Astrocyte of the spinal cord (primary cell): Measurements from ENCODE around the gene RNF19B.

ENCODE experiments used
- DNase-seq: peaks from one replicate; pipeline ENCODE4 v3.0.0; 2011; ENCODE audit warnings: low read depth, low spot score
- H3K4me3 ChIP-seq: 2 replicates; pipeline ENCODE4 v1.5.1; 2011; ENCODE audit warnings: low read depth, mild to moderate bottlenecking, low read length, moderate library complexity
- in situ Hi-C: cut with HindIII; loops from 2 replicates; pipeline ENCODE4 v1.10.0; 2017; ENCODE audit warnings: low sequenced_read_pairs
- TF ChIP-seq, protein P1 (sequence below): IDR thresholded peaks from 2 replicates; pipeline ENCODE4 v1.5.1; 2012; ENCODE audit warnings: low read depth, mild to moderate bottlenecking, low read length, inconsistent platforms

Gene RNF19B

DNA sequence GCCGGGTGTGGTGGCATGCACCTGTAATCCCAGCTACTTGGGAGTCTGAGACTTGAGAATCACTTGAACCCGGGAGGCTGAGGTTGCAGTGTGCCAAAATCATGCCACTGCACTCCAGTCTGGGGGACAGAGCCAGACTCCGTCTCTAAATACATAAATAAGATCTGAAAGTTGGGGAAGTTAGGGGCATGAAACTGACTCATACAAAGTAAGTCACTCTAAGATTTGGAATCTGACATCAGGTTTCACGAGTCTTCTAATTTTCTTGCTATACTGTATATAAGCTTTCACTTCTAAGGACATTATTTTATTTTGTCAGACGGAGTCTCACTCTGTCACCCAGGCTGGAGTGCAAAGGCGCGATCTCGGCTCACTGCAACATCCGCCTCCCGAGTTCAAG, 30.1 kb downstream of the RNF19B start:
- in situ Hi-C loops: no loop called here
- TF ChIP-seq, protein P1, sequence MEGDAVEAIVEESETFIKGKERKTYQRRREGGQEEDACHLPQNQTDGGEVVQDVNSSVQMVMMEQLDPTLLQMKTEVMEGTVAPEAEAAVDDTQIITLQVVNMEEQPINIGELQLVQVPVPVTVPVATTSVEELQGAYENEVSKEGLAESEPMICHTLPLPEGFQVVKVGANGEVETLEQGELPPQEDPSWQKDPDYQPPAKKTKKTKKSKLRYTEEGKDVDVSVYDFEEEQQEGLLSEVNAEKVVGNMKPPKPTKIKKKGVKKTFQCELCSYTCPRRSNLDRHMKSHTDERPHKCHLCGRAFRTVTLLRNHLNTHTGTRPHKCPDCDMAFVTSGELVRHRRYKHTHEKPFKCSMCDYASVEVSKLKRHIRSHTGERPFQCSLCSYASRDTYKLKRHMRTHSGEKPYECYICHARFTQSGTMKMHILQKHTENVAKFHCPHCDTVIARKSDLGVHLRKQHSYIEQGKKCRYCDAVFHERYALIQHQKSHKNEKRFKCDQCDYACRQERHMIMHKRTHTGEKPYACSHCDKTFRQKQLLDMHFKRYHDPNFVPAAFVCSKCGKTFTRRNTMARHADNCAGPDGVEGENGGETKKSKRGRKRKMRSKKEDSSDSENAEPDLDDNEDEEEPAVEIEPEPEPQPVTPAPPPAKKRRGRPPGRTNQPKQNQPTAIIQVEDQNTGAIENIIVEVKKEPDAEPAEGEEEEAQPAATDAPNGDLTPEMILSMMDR: no peak
- no peak for DNase-seq

DNA sequence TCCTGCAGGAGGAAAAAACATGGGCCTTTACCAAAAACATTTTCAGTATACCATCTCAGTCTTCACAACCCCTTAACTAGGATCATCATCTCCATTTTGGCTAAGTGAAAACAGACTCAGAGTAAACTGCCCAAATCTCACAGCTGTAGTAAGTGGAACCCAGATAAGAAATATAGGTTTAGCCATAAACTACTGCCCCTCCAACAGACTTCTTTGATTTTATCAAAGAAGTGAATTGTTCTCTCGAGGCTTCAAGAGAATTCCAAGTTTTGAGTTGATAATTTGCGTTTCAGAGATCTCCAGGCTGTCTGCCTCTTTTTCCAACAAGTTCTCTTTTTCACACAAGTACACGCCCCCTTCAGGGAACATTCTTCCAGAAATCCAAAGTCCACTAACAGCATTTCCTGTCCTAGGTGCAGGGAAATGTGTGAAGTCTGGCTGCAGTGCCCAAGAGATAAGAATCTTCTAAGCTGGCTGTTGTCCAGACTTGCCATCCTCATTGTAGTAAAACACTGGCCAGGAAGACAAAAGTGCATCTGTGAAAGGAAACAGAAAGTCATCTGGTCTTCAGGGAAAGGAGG, 30.8 kb downstream of the RNF19B start:
- in situ Hi-C loops: no loop called here
- TF ChIP-seq, protein P1: no peak
- DNase-seq: peak; percentile 31
- no peak overlapping the region for H3K4me3 ChIP-seq

More for the DNA sequence above, 30.1 kb downstream of the RNF19B start:
- no peak overlapping the region for H3K4me3 ChIP-seq

DNA sequence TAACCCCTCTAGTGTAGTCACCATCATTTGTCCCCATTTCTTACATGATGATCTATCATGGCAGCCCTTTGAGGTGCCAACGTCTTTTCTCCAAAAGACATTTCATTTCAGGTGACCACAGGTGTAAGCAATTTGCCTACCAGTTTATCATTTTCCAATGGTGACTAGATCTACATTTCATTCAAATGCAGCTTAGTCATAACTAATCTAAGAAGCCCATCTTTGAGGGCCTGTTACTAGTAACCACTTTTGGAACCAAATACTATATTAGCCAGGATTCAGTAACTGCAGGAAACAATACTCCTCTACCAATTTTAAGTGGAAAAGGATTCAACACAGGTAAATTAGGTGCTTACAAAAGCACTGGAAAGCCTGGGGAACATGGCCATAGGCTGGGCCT, 32.8 kb downstream of the RNF19B start:
- in situ Hi-C loops: no loop called here
- TF ChIP-seq, protein P1: no peak
- no peak overlapping the region for H3K4me3 ChIP-seq
- DNase-seq: no peak

DNA sequence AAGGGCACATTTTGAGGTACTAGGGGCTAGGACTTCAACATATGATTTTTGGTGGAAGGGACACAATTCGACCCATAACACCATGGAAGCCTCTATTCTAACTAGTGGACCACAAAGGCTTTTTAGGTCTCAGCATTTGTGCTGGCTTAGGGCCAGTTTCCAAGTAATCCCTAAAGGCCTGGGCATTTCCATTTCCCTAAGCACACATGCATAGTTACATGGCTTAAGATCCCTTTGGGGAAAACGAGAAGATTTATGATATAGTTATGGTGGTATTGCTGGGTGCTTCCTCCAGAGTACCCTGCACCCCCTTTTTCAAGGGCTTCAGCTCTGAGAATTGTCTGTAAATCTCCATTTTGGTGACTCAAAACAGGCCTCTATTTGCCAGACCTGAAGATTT, 35.2 kb downstream of the RNF19B start:
- TF ChIP-seq, protein P1: no peak
- in situ Hi-C loops: no loop called here
- H3K4me3 ChIP-seq: no peak overlapping the region
- no peak for DNase-seq

DNA sequence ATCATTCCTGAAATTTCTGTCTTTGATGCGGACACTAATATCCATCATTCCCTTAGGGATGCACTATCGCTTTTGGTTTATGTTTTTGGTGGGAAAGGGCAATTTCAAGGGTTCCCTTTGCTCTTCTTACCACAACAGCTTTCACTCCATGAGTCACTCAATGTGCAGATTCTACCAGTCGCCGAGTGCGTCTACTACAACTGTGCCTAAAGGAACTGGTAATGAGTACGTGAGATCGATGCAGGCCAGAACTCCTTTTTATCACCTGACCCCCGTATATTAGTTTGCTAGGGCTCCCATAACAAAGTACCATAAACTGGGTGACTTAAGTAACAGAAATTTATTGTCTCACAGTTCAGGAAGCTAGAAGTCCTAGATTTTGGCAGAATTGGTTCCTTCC, 35.9 kb downstream of the RNF19B start:
- no peak overlapping the region for H3K4me3 ChIP-seq
- TF ChIP-seq, protein P1: no peak
- in situ Hi-C loops: no loop called here
- no peak for DNase-seq

DNA sequence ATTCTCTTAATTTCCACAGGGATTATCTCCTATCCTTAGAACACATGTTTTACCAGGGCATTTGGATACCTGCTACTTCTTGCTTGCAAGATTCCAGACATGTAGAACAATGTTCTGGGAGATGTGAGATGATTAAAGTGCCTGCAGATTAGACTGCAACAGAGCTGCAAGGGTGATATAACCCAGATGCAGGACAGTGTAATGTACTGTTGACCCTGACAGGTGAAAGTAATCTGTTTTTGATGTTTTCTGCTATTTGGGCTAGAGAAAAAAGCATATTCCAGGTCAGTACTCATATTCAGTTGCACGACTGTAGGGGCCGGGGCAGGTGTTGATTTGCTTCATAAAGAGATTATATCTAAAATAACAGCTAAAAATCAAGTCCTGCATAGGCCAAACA, 36.3 kb downstream of the RNF19B start:
- H3K4me3 ChIP-seq: no peak overlapping the region
- TF ChIP-seq, protein P1: no peak
- DNase-seq: no peak
- in situ Hi-C loops: no loop called here

DNA sequence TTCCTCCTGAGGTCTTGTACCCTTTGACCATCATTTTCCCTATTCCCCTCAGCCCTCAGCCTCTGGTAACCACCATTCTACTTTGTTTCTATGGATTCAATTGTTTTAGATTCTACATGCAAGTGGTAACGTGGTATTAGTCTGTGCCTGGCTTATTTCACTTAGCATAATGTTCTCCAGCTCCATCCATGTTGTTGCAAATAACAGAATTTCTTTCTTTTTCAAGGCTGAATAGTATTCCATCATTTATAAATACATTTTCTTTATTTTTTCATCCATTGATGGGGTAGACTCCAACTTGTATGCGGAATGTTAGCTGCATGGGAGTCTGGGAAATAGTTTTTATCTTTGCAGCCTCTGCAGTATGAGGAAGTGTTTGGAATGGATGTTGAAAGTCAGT, 37.2 kb downstream of the RNF19B start:
- TF ChIP-seq, protein P1: no peak
- H3K4me3 ChIP-seq: no peak overlapping the region
- in situ Hi-C loops: no loop called here
- no peak for DNase-seq
